Stomach (tissue), 4 donors: Measurements from ENCODE around the gene P2RY8.
"Not testable (repeated sequence)": the region's sequence is repeated elsewhere in the genome, so short reads cannot be mapped to it uniquely, and the experiment has no call there.

Source experiments
- POLR2A ChIP-seq, 4 donors: fragments of 450-650 bp; IDR thresholded peaks; one replicate each; pipeline ENCODE4 v1.6.1; 2016; ENCODE audit warnings: antibody characterized with exemption in 4 of 4, control low read depth in 2 of 4, mild to moderate bottlenecking in 1 of 4, moderate library complexity in 1 of 4
- POLR2AphosphoS5 ChIP-seq, 3 donors: sonication (generic); formaldehyde crosslinking; IDR thresholded peaks; one replicate each; pipeline ENCODE4 v1.6.1; 2016; ENCODE audit warnings: antibody characterized with exemption in 3 of 3
- TF ChIP-seq, protein P1 (sequence below), 7 experiments: fragments of 450-650 bp in 4 of 7; fragments of 200-600 bp in 3 of 7; sonication (generic) in 3 of 7; IDR thresholded peaks; one replicate each; pipeline ENCODE4 v1.5.1; 2016 to 2019; ENCODE audit warnings: antibody characterized with exemption in 7 of 7, control low read depth in 2 of 7, mild to moderate bottlenecking in 1 of 7

DNA sequence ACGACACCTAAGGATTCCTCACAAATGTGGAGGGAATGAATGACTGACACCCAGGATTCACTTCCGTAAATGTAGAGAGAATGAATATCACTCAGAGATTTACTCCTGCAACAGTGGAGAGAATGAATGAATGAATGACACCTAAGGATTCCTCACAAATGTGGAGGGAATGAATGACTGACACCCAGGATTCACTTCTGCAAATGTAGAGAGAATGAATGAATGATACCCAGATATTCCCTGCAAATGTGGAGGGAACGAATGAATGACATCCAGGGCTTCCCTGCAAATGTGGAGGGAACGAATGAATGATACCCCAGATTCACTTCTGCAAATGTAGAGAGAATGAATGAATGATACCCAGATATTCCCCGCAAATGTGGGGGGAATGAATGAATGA, 47.6 kb downstream of the P2RY8 start:
- TF ChIP-seq, protein P1, sequence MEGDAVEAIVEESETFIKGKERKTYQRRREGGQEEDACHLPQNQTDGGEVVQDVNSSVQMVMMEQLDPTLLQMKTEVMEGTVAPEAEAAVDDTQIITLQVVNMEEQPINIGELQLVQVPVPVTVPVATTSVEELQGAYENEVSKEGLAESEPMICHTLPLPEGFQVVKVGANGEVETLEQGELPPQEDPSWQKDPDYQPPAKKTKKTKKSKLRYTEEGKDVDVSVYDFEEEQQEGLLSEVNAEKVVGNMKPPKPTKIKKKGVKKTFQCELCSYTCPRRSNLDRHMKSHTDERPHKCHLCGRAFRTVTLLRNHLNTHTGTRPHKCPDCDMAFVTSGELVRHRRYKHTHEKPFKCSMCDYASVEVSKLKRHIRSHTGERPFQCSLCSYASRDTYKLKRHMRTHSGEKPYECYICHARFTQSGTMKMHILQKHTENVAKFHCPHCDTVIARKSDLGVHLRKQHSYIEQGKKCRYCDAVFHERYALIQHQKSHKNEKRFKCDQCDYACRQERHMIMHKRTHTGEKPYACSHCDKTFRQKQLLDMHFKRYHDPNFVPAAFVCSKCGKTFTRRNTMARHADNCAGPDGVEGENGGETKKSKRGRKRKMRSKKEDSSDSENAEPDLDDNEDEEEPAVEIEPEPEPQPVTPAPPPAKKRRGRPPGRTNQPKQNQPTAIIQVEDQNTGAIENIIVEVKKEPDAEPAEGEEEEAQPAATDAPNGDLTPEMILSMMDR (IDR thresholded peaks at IDR 0.05): not testable (repeated sequence)
- TF ChIP-seq POLR2AphosphoS5, POLR2A (IDR thresholded peaks at IDR 0.05): not testable (repeated sequence)
